ENCODE data around the gene ETV4.

The ETV4 gene

GRCh38 chr17:43543771-43544575, 2.2 kb downstream of the ETV4 start:
- TF ChIP-seq GATA1 (IDR thresholded peaks at IDR 0.05; ENCODE audit: low read depth, low read length): no peak
- no peak for TF ChIP-seq POLR2A (IDR thresholded peaks at IDR 0.05; ENCODE audit: low read length)
- no peak for DNase-seq

GRCh38 chr17:43543300-43543699, 2.8 kb downstream of the ETV4 start:
- no peak for TF ChIP-seq GATA1 (IDR thresholded peaks at IDR 0.05; ENCODE audit: low read depth, low read length)
- no peak for TF ChIP-seq POLR2A (IDR thresholded peaks at IDR 0.05; ENCODE audit: low read length)
- no peak for DNase-seq

- TF ChIP-seq POLR2A (IDR thresholded peaks at IDR 0.05; ENCODE audit: low read length): no peak
- TF ChIP-seq GATA1 (IDR thresholded peaks at IDR 0.05; ENCODE audit: low read depth, low read length): no peak
- no peak for DNase-seq
These were observed 3.3 kb downstream of the ETV4 start for GRCh38 chr17:43542859-43543258.

- TF ChIP-seq POLR2A (IDR thresholded peaks at IDR 0.05; ENCODE audit: low read length) (no peak), GATA1 (IDR thresholded peaks at IDR 0.05; ENCODE audit: low read depth, low read length) (no peak)
- no peak for DNase-seq
These were observed 5.1 kb downstream of the ETV4 start for GRCh38 chr17:43540821-43541674.

- TF ChIP-seq GATA1 (IDR thresholded peaks at IDR 0.05; ENCODE audit: low read depth, low read length) (no peak), POLR2A (IDR thresholded peaks at IDR 0.05; ENCODE audit: low read length) (no peak)
- DNase-seq: no peak
These were observed 9.7 kb downstream of the ETV4 start for GRCh38 chr17:43536236-43536992.

- DNase-seq: no peak
- TF ChIP-seq GATA1 (IDR thresholded peaks at IDR 0.05; ENCODE audit: low read depth, low read length): no peak
- no peak for TF ChIP-seq POLR2A (IDR thresholded peaks at IDR 0.05; ENCODE audit: low read length)
These were observed 11.2 kb downstream of the ETV4 start for GRCh38 chr17:43534909-43535308.

GRCh38 chr17:43533699-43534098, 12.4 kb downstream of the ETV4 start:
- no peak for TF ChIP-seq GATA1 (IDR thresholded peaks at IDR 0.05; ENCODE audit: low read depth, low read length)
- TF ChIP-seq POLR2A (IDR thresholded peaks at IDR 0.05; ENCODE audit: low read length): no peak
- no peak for DNase-seq

GRCh38 chr17:43532581-43532980, 13.6 kb downstream of the ETV4 start:
- TF ChIP-seq POLR2A (IDR thresholded peaks at IDR 0.05; ENCODE audit: low read length): no peak
- TF ChIP-seq GATA1 (IDR thresholded peaks at IDR 0.05; ENCODE audit: low read depth, low read length): no peak
- DNase-seq: no peak

GRCh38 chr17:43531955-43532354, 14.2 kb downstream of the ETV4 start:
- peak in 1 of 2 experiments; percentile 24 for DNase-seq
- TF ChIP-seq POLR2A (IDR thresholded peaks at IDR 0.05; ENCODE audit: low read length): no peak
- TF ChIP-seq GATA1 (IDR thresholded peaks at IDR 0.05; ENCODE audit: low read depth, low read length): no peak

GRCh38 chr17:43531082-43531378, 15.1 kb downstream of the ETV4 start:
- DNase-seq: no peak
- TF ChIP-seq POLR2A (IDR thresholded peaks at IDR 0.05; ENCODE audit: low read length): no peak
- no peak for TF ChIP-seq GATA1 (IDR thresholded peaks at IDR 0.05; ENCODE audit: low read depth, low read length)

GRCh38 chr17:43530288-43531081, 15.7 kb downstream of the ETV4 start:
- TF ChIP-seq GATA1 (IDR thresholded peaks at IDR 0.05; ENCODE audit: low read depth, low read length): no peak
- no peak for TF ChIP-seq POLR2A (IDR thresholded peaks at IDR 0.05; ENCODE audit: low read length)
- DNase-seq: no peak

GRCh38 chr17:43529947-43530287, 16.2 kb downstream of the ETV4 start:
- no peak for DNase-seq
- no peak for TF ChIP-seq POLR2A (IDR thresholded peaks at IDR 0.05; ENCODE audit: low read length)
- TF ChIP-seq GATA1 (IDR thresholded peaks at IDR 0.05; ENCODE audit: low read depth, low read length): no peak

- DNase-seq: no peak
- no peak for TF ChIP-seq POLR2A (IDR thresholded peaks at IDR 0.05; ENCODE audit: low read length)
- TF ChIP-seq GATA1 (IDR thresholded peaks at IDR 0.05; ENCODE audit: low read depth, low read length): no peak
These were observed 16.9 kb downstream of the ETV4 start for GRCh38 chr17:43528988-43529814.
